Fibroblast of villous mesenchyme (primary cell): ENCODE data around the gene ZBTB39. TPM values are rescaled to one million over a fixed set of nuclear protein-coding genes. Genes with fewer than 3 reads are reported as not detected.
A peak's percentile ranks its signal among the peaks of the same experiment; 100 is the strongest.
"Not testable (repeated sequence)": the region's sequence is repeated elsewhere in the genome, so short reads cannot be mapped to it uniquely, and the experiment has no call there.

Source experiments
- DNase-seq: peaks from one replicate; pipeline ENCODE4 v3.0.0-alpha.2; 2010; ENCODE audit warnings: low read depth
- H3K4me3 ChIP-seq: 2 replicates; pipeline ENCODE4 v1.5.1; 2011; ENCODE audit warnings: low read depth, mild to moderate bottlenecking, low read length
- total RNA-seq: library from RNA; depleted of rRNA; stranded (reverse); fragments of >200 nt; gene quantifications from 2 replicates; pipeline ENCODE4 v1.2.3, GENCODE V29; 2012
- TF ChIP-seq, protein P1 (sequence below): IDR thresholded peaks from 2 replicates; pipeline ENCODE4 v1.5.1; 2012; ENCODE audit warnings: low read depth, mild to moderate bottlenecking, low read length; ENCODE audit not compliant: insufficient read depth

ZBTB39 gene
- total RNA-seq, 1 donor, result 6.9 TPM

DNA sequence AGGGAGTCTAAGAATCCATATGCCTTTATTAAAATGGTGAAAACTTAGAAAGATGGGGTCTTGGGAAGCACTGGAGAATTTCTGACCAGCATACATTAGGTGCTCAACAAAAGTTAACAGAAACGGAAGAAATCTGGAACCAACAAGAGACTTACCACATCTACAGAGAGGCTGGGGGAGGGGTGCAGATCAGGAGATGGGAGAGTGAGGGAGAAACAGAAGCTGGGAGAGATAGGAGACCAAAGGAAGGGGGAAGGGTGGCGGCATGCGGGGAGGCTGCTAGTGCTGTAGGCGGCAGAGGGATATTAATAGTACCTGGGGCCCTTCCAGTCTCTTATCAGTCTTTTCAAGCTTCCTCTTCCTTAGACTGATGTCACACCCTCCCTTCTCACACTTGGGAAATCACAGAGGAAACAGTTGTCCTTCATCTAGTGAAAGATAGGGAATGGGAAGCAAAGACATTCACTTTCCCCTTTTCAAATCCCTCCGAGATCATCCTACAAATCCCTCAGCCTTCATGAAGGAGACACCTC lies 18.1 kb downstream of the ZBTB39 start:
- TF ChIP-seq, protein P1, sequence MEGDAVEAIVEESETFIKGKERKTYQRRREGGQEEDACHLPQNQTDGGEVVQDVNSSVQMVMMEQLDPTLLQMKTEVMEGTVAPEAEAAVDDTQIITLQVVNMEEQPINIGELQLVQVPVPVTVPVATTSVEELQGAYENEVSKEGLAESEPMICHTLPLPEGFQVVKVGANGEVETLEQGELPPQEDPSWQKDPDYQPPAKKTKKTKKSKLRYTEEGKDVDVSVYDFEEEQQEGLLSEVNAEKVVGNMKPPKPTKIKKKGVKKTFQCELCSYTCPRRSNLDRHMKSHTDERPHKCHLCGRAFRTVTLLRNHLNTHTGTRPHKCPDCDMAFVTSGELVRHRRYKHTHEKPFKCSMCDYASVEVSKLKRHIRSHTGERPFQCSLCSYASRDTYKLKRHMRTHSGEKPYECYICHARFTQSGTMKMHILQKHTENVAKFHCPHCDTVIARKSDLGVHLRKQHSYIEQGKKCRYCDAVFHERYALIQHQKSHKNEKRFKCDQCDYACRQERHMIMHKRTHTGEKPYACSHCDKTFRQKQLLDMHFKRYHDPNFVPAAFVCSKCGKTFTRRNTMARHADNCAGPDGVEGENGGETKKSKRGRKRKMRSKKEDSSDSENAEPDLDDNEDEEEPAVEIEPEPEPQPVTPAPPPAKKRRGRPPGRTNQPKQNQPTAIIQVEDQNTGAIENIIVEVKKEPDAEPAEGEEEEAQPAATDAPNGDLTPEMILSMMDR, result no peak
- H3K4me3 ChIP-seq, result no peak overlapping the region
- peak; percentile 49 for DNase-seq

GRCh38 chr12:56987551-56988053 lies 18.7 kb downstream of the ZBTB39 start:
- DNase-seq, result peak; percentile 82
- TF ChIP-seq, protein P1, result peak; percentile 96
- H3K4me3 ChIP-seq, result no peak overlapping the region

- TF ChIP-seq, protein P1, result no peak
- DNase-seq, result no peak
- no peak overlapping the region for H3K4me3 ChIP-seq
These were observed 19.3 kb downstream of the ZBTB39 start for GRCh38 chr12:56987011-56987410.

DNA sequence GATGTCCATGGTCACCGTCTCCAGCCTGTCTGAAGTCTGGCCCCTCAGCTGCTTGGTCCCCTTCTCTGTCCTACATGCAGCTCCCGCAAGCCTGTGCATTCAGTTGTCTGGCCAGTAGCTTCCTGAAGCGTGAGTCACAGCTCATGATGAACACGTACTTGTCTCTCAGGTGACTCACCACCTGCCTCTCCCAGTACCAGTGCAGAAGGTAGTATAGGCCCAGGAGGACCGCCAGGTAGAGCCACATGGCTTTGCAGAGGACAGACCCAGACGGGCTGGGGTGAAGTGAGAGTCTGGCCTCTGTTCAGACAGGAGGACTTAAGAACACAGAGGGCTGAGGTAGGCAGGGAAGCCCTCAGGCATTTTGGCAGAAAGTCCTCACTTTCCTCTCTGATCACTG lies 20.6 kb downstream of the ZBTB39 start:
- H3K4me3 ChIP-seq, DNase-seq: not testable (repeated sequence)

GRCh38 chr12:56983386-56983785 lies 23.0 kb downstream of the ZBTB39 start:
- no peak for DNase-seq
- H3K4me3 ChIP-seq, result no peak overlapping the region
- TF ChIP-seq, protein P1, result no peak

- not testable (repeated sequence) for H3K4me3 ChIP-seq, DNase-seq
These were observed 23.6 kb downstream of the ZBTB39 start for GRCh38 chr12:56982578-56983236.

DNA sequence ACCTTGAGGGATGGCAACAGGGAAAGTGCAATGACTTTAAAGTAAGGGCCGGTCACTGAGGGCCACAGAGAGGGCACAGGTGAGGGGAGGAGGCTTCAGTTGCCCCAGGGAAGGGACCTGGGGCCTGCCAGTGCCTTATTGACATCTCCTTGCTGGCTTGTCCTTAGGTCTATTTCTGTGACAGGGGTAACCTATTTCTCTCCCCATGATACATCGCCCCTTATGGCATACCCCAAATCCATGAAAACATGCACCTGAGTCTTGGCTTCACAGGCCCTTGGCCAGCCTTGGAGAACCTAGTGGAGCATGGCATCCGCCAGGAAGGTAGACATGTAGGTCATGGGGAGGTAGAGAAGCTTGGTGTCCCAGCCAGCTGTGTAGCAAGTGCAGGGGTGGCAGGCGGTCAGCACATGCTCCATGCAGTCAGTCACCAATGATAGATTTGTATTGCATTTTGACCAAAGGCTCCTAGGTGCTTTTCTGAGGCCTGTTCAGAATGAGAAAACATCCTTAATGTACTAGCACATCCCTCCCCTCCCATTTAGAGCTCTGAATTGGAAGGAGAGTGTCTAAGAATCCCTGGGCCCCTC lies 25.3 kb downstream of the ZBTB39 start:
- H3K4me3 ChIP-seq, result no peak overlapping the region
- TF ChIP-seq, protein P1, result no peak
- no peak for DNase-seq
